ENCODE measurements around the gene CFL1.

- no peak for TF ChIP-seq CTCF (IDR thresholded peaks at IDR 0.05)
- TF ChIP-seq EP300 (IDR thresholded peaks at IDR 0.05): no peak
These were observed 46.1 kb downstream of the CFL1 start for GRCh38 chr11:65811764-65812475.

Measured in ovary (tissue), 3 donors.